Measurements from ENCODE around the gene PRKAB1. TPM values are rescaled to one million over a fixed set of nuclear protein-coding genes. Genes with fewer than 3 reads are reported as not detected.

The PRKAB1 gene
- total RNA-seq, 4 donors from 2014 or later = 15.7 to 51.8 (median 32.1) TPM

- no peak for TF ChIP-seq CTCF (IDR thresholded peaks at IDR 0.05; ENCODE audit: low read depth)
Observed at GRCh38 chr12:119676022-119676421, 8.1 kb downstream of the PRKAB1 start.

- TF ChIP-seq CTCF (IDR thresholded peaks at IDR 0.05; ENCODE audit: low read depth) = no peak
Observed at GRCh38 chr12:119676573-119676972, 8.6 kb downstream of the PRKAB1 start.

- TF ChIP-seq CTCF (IDR thresholded peaks at IDR 0.05; ENCODE audit: low read depth) = no peak
Observed at GRCh38 chr12:119678459-119678858, 10.5 kb downstream of the PRKAB1 start.

GRCh38 chr12:119679081-119679480, 11.1 kb downstream of the PRKAB1 start:
- TF ChIP-seq CTCF (IDR thresholded peaks at IDR 0.05; ENCODE audit: low read depth) = no peak

GRCh38 chr12:119679490-119679889, 11.6 kb downstream of the PRKAB1 start:
- no peak for TF ChIP-seq CTCF (IDR thresholded peaks at IDR 0.05; ENCODE audit: low read depth)

GRCh38 chr12:119681111-119681510, 13.2 kb downstream of the PRKAB1 start:
- TF ChIP-seq CTCF (IDR thresholded peaks at IDR 0.05; ENCODE audit: low read depth) = no peak

GRCh38 chr12:119681728-119682638, 14.1 kb downstream of the PRKAB1 start:
- TF ChIP-seq CTCF (IDR thresholded peaks at IDR 0.05; ENCODE audit: low read depth) = no peak

Measured in subcutaneous adipose tissue (tissue), 4 donors.